WERI-Rb-1 (cell line): ENCODE data around the gene HADHA.

Source experiments
- DNase-seq: peaks from one replicate; pipeline ENCODE4 v3.0.0-alpha.2; 2020
- H3K27ac ChIP-seq: fragments of 250-450 bp; sonication (Bioruptor Pico); 2 replicates; pipeline ENCODE4 v1.5.1; 2020; ENCODE audit warnings: mild to moderate bottlenecking, moderate library complexity
- H3K27me3 ChIP-seq: fragments of 250-450 bp; sonication (Bioruptor Pico); 2 replicates; pipeline ENCODE4 v1.5.1; 2021; ENCODE audit warnings: mild to moderate bottlenecking, low read depth, moderate library complexity; ENCODE audit not compliant: insufficient read depth, severe bottlenecking
- H3K36me3 ChIP-seq: fragments of 250-450 bp; sonication (Bioruptor Pico); 2 replicates; pipeline ENCODE4 v1.5.1; 2020; ENCODE audit warnings: mild to moderate bottlenecking, moderate library complexity
- H3K4me3 ChIP-seq: 2 replicates; pipeline ENCODE4 v1.5.1; 2011; ENCODE audit warnings: low read depth, mild to moderate bottlenecking, control low read depth, low read length
- H3K9me3 ChIP-seq: fragments of 250-450 bp; sonication (Bioruptor Pico); 2 replicates; pipeline ENCODE4 v1.5.1; 2021; ENCODE audit warnings: mild to moderate bottlenecking, moderate library complexity; ENCODE audit not compliant: severe bottlenecking
- CTCF ChIP-seq: IDR thresholded peaks from 2 replicates; pipeline ENCODE4 v1.5.1; 2011; ENCODE audit warnings: low read depth, mild to moderate bottlenecking, control low read depth, inconsistent platforms, low read length

The HADHA gene

GRCh38 chr2:26175466-26176278, 68.8 kb downstream of the HADHA start:
- H3K27ac ChIP-seq = no peak overlapping the region
- TF ChIP-seq CTCF = no peak
- peak; percentile 41 for DNase-seq
- H3K9me3 ChIP-seq = no peaks in the 10 kb centered on the region
- H3K36me3 ChIP-seq = peaks cover 25% of the 10 kb centered on the region
- H3K4me3 ChIP-seq = no peak overlapping the region
- no peaks in the 10 kb centered on the region for H3K27me3 ChIP-seq

GRCh38 chr2:26174691-26175465, 69.6 kb downstream of the HADHA start:
- peaks cover 25% of the 10 kb centered on the region for H3K36me3 ChIP-seq
- DNase-seq = no peak
- H3K27me3 ChIP-seq = no peaks in the 10 kb centered on the region
- H3K9me3 ChIP-seq = no peaks in the 10 kb centered on the region
- no peak for TF ChIP-seq CTCF
- H3K4me3 ChIP-seq = no peak overlapping the region
- H3K27ac ChIP-seq = no peak overlapping the region

GRCh38 chr2:26173776-26174482, 70.5 kb downstream of the HADHA start:
- no peaks in the 10 kb centered on the region for H3K27me3 ChIP-seq
- DNase-seq = no peak
- peak; percentile 25; the same call in 1 of the 2 replicates for TF ChIP-seq CTCF
- peak overlapping the region; percentile 62 for H3K4me3 ChIP-seq
- no peaks in the 10 kb centered on the region for H3K9me3 ChIP-seq
- H3K36me3 ChIP-seq = peaks cover 25% of the 10 kb centered on the region
- no peak overlapping the region for H3K27ac ChIP-seq

- TF ChIP-seq CTCF = no peak
- peak within 1 kb of the TSS; percentile 74 for H3K27ac ChIP-seq
- no peaks in the 10 kb centered on the region for H3K27me3 ChIP-seq
- DNase-seq = peak; percentile 46
- H3K4me3 ChIP-seq = peak within 1 kb of the TSS; percentile 62
- H3K36me3 ChIP-seq = peaks cover 19% of the 10 kb centered on the region
- H3K9me3 ChIP-seq = no peaks in the 10 kb centered on the region
Measured at GRCh38 chr2:26172871-26173775, 71.3 kb downstream of the HADHA start, which contains the start of gene GAREM2. GAREM2 (plus strand) TSS chr2:26173088; CDS start chr2:26173221, 133 bp downstream.

GRCh38 chr2:26172189-26172870, 72.1 kb downstream of the HADHA start:
- H3K9me3 ChIP-seq = no peaks in the 10 kb centered on the region
- H3K36me3 ChIP-seq = peaks cover 11% of the 10 kb centered on the region
- no peaks in the 10 kb centered on the region for H3K27me3 ChIP-seq
- no peak overlapping the region for H3K27ac ChIP-seq
- no peak for TF ChIP-seq CTCF
- H3K4me3 ChIP-seq = peak overlapping the region; percentile 44
- DNase-seq = peak; percentile 57
